Measurements from ENCODE around the gene GRM8.

GRM8 gene

GRCh38 chr7:126699707-126700106 is 553.0 kb downstream of the GRM8 start:
- POLR2A ChIA-PET = no interaction called here
- no peak for DNase-seq (ENCODE audit: low read depth, low spot score)
- no peak for TF ChIP-seq CTCF (IDR thresholded peaks at IDR 0.05; ENCODE audit: insufficient read depth, low read length, missing control alignments)
- H3K4me3 ChIP-seq (ENCODE audit: low read depth, low read length) = no peak overlapping the region
- CTCF ChIA-PET = no interaction called here

- no peak overlapping the region for H3K4me3 ChIP-seq (ENCODE audit: low read depth, low read length)
- ChIA-PET POLR2A (no interaction called here), CTCF (no interaction called here)
- no peak for TF ChIP-seq CTCF (IDR thresholded peaks at IDR 0.05; ENCODE audit: insufficient read depth, low read length, missing control alignments)
- DNase-seq (ENCODE audit: low read depth, low spot score) = no peak
Observed at GRCh38 chr7:126698909-126699308, 553.8 kb downstream of the GRM8 start.

GRCh38 chr7:126698446-126698845 is 554.3 kb downstream of the GRM8 start:
- no peak overlapping the region for H3K4me3 ChIP-seq (ENCODE audit: low read depth, low read length)
- POLR2A ChIA-PET = no interaction called here
- no peak for TF ChIP-seq CTCF (IDR thresholded peaks at IDR 0.05; ENCODE audit: insufficient read depth, low read length, missing control alignments)
- DNase-seq (ENCODE audit: low read depth, low spot score) = no peak
- CTCF ChIA-PET = no interaction called here

- CTCF ChIA-PET = no interaction called here
- TF ChIP-seq CTCF (IDR thresholded peaks at IDR 0.05; ENCODE audit: insufficient read depth, low read length, missing control alignments) = no peak
- POLR2A ChIA-PET = no interaction called here
Observed at GRCh38 chr7:126696256-126697038, 556.3 kb downstream of the GRM8 start.

GRCh38 chr7:126690848-126691751 is 561.6 kb downstream of the GRM8 start:
- no peak for TF ChIP-seq CTCF (IDR thresholded peaks at IDR 0.05; ENCODE audit: insufficient read depth, low read length, missing control alignments)
- POLR2A ChIA-PET = no interaction called here
- CTCF ChIA-PET = no interaction called here
- H3K4me3 ChIP-seq (ENCODE audit: low read depth, low read length) = no peak overlapping the region
- DNase-seq (ENCODE audit: low read depth, low spot score) = no peak

More at GRCh38 chr7:126696256-126697038, 556.3 kb downstream of the GRM8 start:
- H3K4me3 ChIP-seq (ENCODE audit: low read depth, low read length) = no peak overlapping the region
- no peak for DNase-seq (ENCODE audit: low read depth, low spot score)

GRCh38 chr7:126690104-126690503 is 562.6 kb downstream of the GRM8 start:
- ChIA-PET CTCF (no interaction called here), POLR2A (no interaction called here)
- DNase-seq (ENCODE audit: low read depth, low spot score) = no peak
- no peak for TF ChIP-seq CTCF (IDR thresholded peaks at IDR 0.05; ENCODE audit: insufficient read depth, low read length, missing control alignments)
- no peak overlapping the region for H3K4me3 ChIP-seq (ENCODE audit: low read depth, low read length)

All from AG04449 (cell line).